Osteoblast (primary cell): Measurements from ENCODE around the gene DDX42. TPM values are rescaled to one million over a fixed set of nuclear protein-coding genes. Genes with fewer than 3 reads are reported as not detected.

Experiments
- DNase-seq: peaks from one replicate; pipeline ENCODE4 v3.0.0; 2011; ENCODE audit warnings: low spot score, mixed read lengths; ENCODE audit not compliant: insufficient read length; ENCODE audit errors: missing footprints
- H2AFZ ChIP-seq: 2 replicates; pipeline ENCODE4 v1.6.0; 2011; ENCODE audit warnings: mild to moderate bottlenecking, low read length
- H3K27ac ChIP-seq: 2 replicates; pipeline ENCODE4 v1.5.1; 2011; ENCODE audit warnings: mild to moderate bottlenecking, low read depth, low read length, moderate library complexity
- H3K27me3 ChIP-seq: 2 replicates; pipeline ENCODE4 v1.6.0; 2012; ENCODE audit warnings: mild to moderate bottlenecking, control low read depth, inconsistent platforms, low read length, moderate library complexity; ENCODE audit not compliant: insufficient read depth
- H3K36me3 ChIP-seq: 2 replicates; pipeline ENCODE4 v1.5.1; 2011; ENCODE audit warnings: mild to moderate bottlenecking, low read length, control low read depth, moderate library complexity; ENCODE audit not compliant: insufficient read depth
- H3K4me1 ChIP-seq: 2 replicates; pipeline ENCODE4 v1.5.1; 2011; ENCODE audit warnings: mild to moderate bottlenecking, low read length, control low read depth, moderate library complexity; ENCODE audit not compliant: insufficient read depth
- H3K4me2 ChIP-seq: 2 replicates; pipeline ENCODE4 v1.6.0; 2011; ENCODE audit warnings: mild to moderate bottlenecking, low read length; ENCODE audit not compliant: insufficient read depth
- H3K4me3 ChIP-seq: fragments of 200-600 bp; sonication (generic); 3 replicates; pipeline ENCODE4 v1.5.1; 2012; ENCODE audit warnings: mild to moderate bottlenecking, low read length, inconsistent platforms; ENCODE audit not compliant: insufficient read depth
- H3K79me2 ChIP-seq: 2 replicates; pipeline ENCODE4 v1.6.0; 2012; ENCODE audit warnings: mild to moderate bottlenecking, low read length, control low read depth, inconsistent platforms; ENCODE audit not compliant: insufficient read depth
- H3K9me3 ChIP-seq: 2 replicates; pipeline ENCODE4 v1.5.1; 2011; ENCODE audit warnings: low read depth, low read length, control low read depth
- H4K20me1 ChIP-seq: 2 replicates; pipeline ENCODE4 v1.6.0; 2012; ENCODE audit warnings: mild to moderate bottlenecking, low read length, control low read depth; ENCODE audit not compliant: insufficient read depth
- total RNA-seq: library from RNA; depleted of rRNA; stranded (reverse); fragments of >200 nt; gene quantifications from 2 replicates; pipeline ENCODE4 v1.2.3, GENCODE V29; 2012
- TF ChIP-seq, protein P1 (sequence below): IDR thresholded peaks from 2 replicates; pipeline ENCODE4 v1.5.1; 2011; ENCODE audit warnings: mild to moderate bottlenecking, low read depth, low read length, moderate library complexity; ENCODE audit errors: extremely low read depth

The DDX42 gene
- total RNA-seq, 1 donor = 77.4 TPM

DNA sequence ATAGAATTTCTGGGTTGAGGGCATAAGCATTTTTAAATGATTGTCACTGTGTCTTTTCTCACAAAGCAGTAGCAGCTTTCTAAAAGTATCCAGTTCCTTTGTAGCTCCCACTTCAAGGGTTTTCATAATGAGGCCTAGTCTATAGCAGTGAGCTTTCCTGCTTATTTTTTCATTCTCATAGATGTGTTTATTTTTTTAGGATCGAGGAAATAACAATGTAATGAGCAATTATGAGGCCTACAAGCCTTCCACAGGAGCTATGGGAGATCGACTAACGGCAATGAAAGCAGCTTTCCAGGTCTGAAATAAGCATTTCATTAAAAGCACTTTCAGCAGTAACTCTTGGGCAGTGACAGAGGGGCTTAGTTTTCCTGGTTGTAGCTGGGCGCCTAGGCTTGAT, 42.7 kb downstream of the DDX42 start:
- peaks cover 95% of the 10 kb centered on the region for H3K36me3 ChIP-seq
- H3K79me2 ChIP-seq = peaks cover 17% of the 10 kb centered on the region
- no peak for DNase-seq
- H3K4me2 ChIP-seq = no peak overlapping the region
- H3K4me1 ChIP-seq = peaks cover 2% of the 10 kb centered on the region
- no peak overlapping the region for H2AFZ ChIP-seq
- TF ChIP-seq, protein P1, sequence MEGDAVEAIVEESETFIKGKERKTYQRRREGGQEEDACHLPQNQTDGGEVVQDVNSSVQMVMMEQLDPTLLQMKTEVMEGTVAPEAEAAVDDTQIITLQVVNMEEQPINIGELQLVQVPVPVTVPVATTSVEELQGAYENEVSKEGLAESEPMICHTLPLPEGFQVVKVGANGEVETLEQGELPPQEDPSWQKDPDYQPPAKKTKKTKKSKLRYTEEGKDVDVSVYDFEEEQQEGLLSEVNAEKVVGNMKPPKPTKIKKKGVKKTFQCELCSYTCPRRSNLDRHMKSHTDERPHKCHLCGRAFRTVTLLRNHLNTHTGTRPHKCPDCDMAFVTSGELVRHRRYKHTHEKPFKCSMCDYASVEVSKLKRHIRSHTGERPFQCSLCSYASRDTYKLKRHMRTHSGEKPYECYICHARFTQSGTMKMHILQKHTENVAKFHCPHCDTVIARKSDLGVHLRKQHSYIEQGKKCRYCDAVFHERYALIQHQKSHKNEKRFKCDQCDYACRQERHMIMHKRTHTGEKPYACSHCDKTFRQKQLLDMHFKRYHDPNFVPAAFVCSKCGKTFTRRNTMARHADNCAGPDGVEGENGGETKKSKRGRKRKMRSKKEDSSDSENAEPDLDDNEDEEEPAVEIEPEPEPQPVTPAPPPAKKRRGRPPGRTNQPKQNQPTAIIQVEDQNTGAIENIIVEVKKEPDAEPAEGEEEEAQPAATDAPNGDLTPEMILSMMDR = no peak
- H4K20me1 ChIP-seq = peaks cover 10% of the 10 kb centered on the region
- peak overlapping the region; percentile 1 for H3K27ac ChIP-seq
- H3K9me3 ChIP-seq = no peaks in the 10 kb centered on the region
- H3K4me3 ChIP-seq = no peak overlapping the region
- no peaks in the 10 kb centered on the region for H3K27me3 ChIP-seq

DNA sequence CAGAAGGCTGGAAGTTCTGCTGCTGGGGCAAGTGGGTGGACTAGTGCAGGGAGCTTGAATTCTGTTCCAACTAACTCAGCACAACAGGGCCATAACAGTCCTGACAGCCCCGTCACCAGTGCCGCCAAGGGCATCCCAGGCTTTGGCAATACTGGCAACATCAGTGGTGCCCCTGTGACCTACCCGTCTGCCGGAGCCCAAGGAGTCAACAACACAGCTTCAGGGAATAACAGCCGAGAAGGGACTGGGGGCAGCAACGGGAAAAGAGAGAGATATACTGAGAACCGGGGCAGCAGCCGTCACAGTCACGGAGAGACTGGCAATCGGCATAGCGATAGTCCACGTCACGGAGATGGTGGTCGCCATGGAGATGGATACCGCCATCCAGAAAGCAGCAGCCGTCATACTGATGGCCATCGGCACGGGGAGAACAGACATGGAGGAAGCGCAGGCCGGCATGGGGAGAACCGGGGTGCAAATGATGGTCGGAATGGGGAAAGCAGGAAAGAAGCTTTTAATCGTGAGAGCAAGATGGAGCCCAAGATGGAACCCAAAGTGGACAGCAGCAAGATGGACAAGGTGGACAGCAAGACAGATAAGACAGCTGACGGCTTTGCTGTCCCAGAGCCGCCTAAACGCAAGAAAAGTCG, 43.9 kb downstream of the DDX42 start:
- H3K36me3 ChIP-seq = peaks cover 98% of the 10 kb centered on the region
- no peak overlapping the region for H3K4me2 ChIP-seq
- peaks cover 24% of the 10 kb centered on the region for H3K79me2 ChIP-seq
- H4K20me1 ChIP-seq = peaks cover 13% of the 10 kb centered on the region
- no peak overlapping the region for H3K27ac ChIP-seq
- no peaks in the 10 kb centered on the region for H3K9me3 ChIP-seq
- no peak overlapping the region for H3K4me3 ChIP-seq
- H3K4me1 ChIP-seq = peaks cover 2% of the 10 kb centered on the region
- H3K27me3 ChIP-seq = no peaks in the 10 kb centered on the region
- DNase-seq = peak; percentile 36
- TF ChIP-seq, protein P1 = no peak
- no peak overlapping the region for H2AFZ ChIP-seq

GRCh38 chr17:63819131-63819530, 45.2 kb downstream of the DDX42 start:
- no peak overlapping the region for H2AFZ ChIP-seq
- H3K36me3 ChIP-seq = peaks cover 95% of the 10 kb centered on the region
- peaks cover 2% of the 10 kb centered on the region for H3K4me1 ChIP-seq
- no peak overlapping the region for H3K27ac ChIP-seq
- TF ChIP-seq, protein P1 = no peak
- H3K27me3 ChIP-seq = no peaks in the 10 kb centered on the region
- H3K4me2 ChIP-seq = no peak overlapping the region
- peaks cover 13% of the 10 kb centered on the region for H4K20me1 ChIP-seq
- H3K9me3 ChIP-seq = no peaks in the 10 kb centered on the region
- no peak overlapping the region for H3K4me3 ChIP-seq
- H3K79me2 ChIP-seq = peaks cover 31% of the 10 kb centered on the region
- peak; percentile 26 for DNase-seq

DNA sequence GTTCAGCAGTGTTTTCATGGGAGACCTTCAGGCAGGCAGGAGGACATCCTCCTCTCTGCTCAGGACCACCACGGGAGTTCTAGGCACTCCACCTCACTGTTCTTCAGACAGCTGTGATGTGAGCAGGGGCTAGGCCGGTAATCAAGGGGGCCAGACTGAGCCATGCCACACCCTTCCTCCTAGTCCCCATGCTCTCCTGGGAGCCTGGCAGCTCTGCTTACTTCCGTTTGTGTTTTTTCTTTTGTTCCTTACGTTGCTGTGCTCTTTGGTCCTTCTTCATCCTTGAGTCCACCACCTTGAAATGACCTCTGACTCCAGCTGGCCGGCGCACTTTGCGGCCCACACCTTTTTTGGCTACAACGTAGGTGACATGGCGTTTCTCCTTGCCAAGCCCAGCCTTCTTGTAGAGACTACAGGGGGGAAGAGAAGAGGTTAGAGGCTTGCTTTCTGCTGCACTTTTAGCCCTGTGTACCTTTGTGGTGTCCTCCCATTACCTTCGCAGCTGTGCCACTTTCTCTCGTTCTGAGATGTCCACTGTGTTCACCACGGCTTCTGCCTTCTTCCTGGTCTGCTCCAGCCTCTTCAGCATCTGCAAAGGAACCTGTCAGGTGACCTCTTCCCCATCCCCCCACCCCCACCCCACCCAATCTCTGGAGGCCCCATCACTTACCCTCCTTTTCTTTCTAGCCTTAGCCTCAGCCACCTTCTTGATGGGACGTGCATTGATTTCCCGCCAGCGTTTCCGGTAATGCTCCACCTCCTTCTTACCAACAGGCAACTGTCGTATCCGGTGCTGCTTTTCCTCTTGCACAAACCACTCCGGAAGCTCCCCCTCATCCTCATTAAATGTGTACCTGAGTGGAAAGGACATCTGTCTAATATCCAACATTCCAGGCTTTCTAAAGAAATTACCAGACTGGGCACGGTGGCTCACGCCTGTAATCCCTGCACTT, 45.9 kb downstream of the DDX42 start:
- Histone ChIP-seq H3K4me1 (peaks cover 2% of the 10 kb centered on the region), H2AFZ (no peak overlapping the region), H3K27ac (no peak overlapping the region), H3K36me3 (peaks cover 95% of the 10 kb centered on the region), H3K4me3 (no peak overlapping the region), H4K20me1 (peaks cover 13% of the 10 kb centered on the region), H3K9me3 (no peaks in the 10 kb centered on the region), H3K4me2 (no peak overlapping the region), H3K79me2 (peaks cover 38% of the 10 kb centered on the region), H3K27me3 (no peaks in the 10 kb centered on the region)
- TF ChIP-seq, protein P1 = no peak
- DNase-seq = peak; percentile 9
